ENCODE results near the gene URB2.
"Not testable (repeated sequence)": the region's sequence is repeated elsewhere in the genome, so short reads cannot be mapped to it uniquely, and the experiment has no call there.

Gene URB2

GRCh38 chr1:229625915-229626831, at the start of gene URB2, which contains the start of gene TAF5L:
Gene URB2 (plus strand): TSS chr1:229626247. CDS start chr1:229627634, 1,387 bp downstream.
Gene TAF5L (minus strand): TSS chr1:229626122. CDS start chr1:229614482, 11,640 bp downstream.
- peak; percentile 81 for DNase-seq

GRCh38 chr1:229578168-229579058, 47.6 kb upstream of the URB2 start:
- DNase-seq, result no peak

GRCh38 chr1:229579059-229579673, 46.9 kb upstream of the URB2 start:
- no peak for DNase-seq

GRCh38 chr1:229581485-229581884, 44.6 kb upstream of the URB2 start:
- no peak for DNase-seq

GRCh38 chr1:229582011-229582694, 43.9 kb upstream of the URB2 start:
- DNase-seq, result no peak

- DNase-seq, result no peak
Observed at GRCh38 chr1:229582715-229583114, 43.3 kb upstream of the URB2 start.

- no peak for DNase-seq
Observed at GRCh38 chr1:229585338-229585737, 40.7 kb upstream of the URB2 start.

GRCh38 chr1:229590119-229590518, 35.9 kb upstream of the URB2 start:
- DNase-seq, result no peak

- DNase-seq, result no peak
Observed at GRCh38 chr1:229593800-229594199, 32.2 kb upstream of the URB2 start.

- DNase-seq, result no peak
Observed at GRCh38 chr1:229594227-229595008, 31.6 kb upstream of the URB2 start.

GRCh38 chr1:229595876-229596275, 30.2 kb upstream of the URB2 start:
- DNase-seq, result not testable (repeated sequence)

- no peak for DNase-seq
Observed at GRCh38 chr1:229596925-229597699, 28.9 kb upstream of the URB2 start.

GRCh38 chr1:229597877-229598276, 28.2 kb upstream of the URB2 start:
- no peak for DNase-seq

- no peak for DNase-seq
Observed at GRCh38 chr1:229599218-229599954, 26.7 kb upstream of the URB2 start.

GRCh38 chr1:229600229-229600628, 25.8 kb upstream of the URB2 start:
- no peak for DNase-seq

GRCh38 chr1:229603371-229604005, 22.6 kb upstream of the URB2 start:
- no peak for DNase-seq

GRCh38 chr1:229607370-229607769, 18.7 kb upstream of the URB2 start:
- DNase-seq, result no peak

GRCh38 chr1:229608590-229608989, 17.5 kb upstream of the URB2 start:
- DNase-seq, result no peak

GRCh38 chr1:229613938-229614337, 12.1 kb upstream of the URB2 start:
- no peak for DNase-seq

- DNase-seq, result no peak
Observed at GRCh38 chr1:229614701-229615100, 11.3 kb upstream of the URB2 start.
